NCI-H1417 treated with DMSO at 0.1 percent for 48 hours (cell line): ENCODE results near the gene ADAM10.
A peak's percentile ranks its signal among the peaks of the same experiment; 100 is the strongest.
"Not testable (repeated sequence)": the region's sequence is repeated elsewhere in the genome, so short reads cannot be mapped to it uniquely, and the experiment has no call there.

Source experiments
- DNase-seq: peaks from one replicate; lab custom pipeline; 2025; lab: John Stamatoyannopoulos, UW

Gene ADAM10

GRCh38 chr15:58749532-58750337, at the start of gene ADAM10:
TSS of gene ADAM10 (minus strand) at chr15:58749707. CDS start at chr15:58749534, 173 bp downstream.
- DNase-seq: peak; percentile 97

GRCh38 chr15:58797505-58797904, 48.0 kb upstream of the ADAM10 start:
- no peak for DNase-seq

- no peak for DNase-seq
Measured at GRCh38 chr15:58795825-58796224, 46.3 kb upstream of the ADAM10 start.

GRCh38 chr15:58793862-58794261, 44.4 kb upstream of the ADAM10 start:
- no peak for DNase-seq

- DNase-seq: no peak
Measured at GRCh38 chr15:58788056-58788710, 38.7 kb upstream of the ADAM10 start.

GRCh38 chr15:58785355-58785754, 35.8 kb upstream of the ADAM10 start:
- no peak for DNase-seq

- DNase-seq: no peak
Measured at GRCh38 chr15:58779554-58779953, 30.0 kb upstream of the ADAM10 start.

GRCh38 chr15:58777107-58777506, 27.6 kb upstream of the ADAM10 start:
- DNase-seq: no peak

- no peak for DNase-seq
Measured at GRCh38 chr15:58775402-58775801, 25.9 kb upstream of the ADAM10 start.

GRCh38 chr15:58773024-58773423, 23.5 kb upstream of the ADAM10 start:
- no peak for DNase-seq

- no peak for DNase-seq
Measured at GRCh38 chr15:58771621-58772250, 22.2 kb upstream of the ADAM10 start.

GRCh38 chr15:58770857-58771620, 21.5 kb upstream of the ADAM10 start, which contains the start of gene MINDY2:
TSS of gene MINDY2 (plus strand) at chr15:58771302. CDS start at chr15:58771396, 94 bp downstream.
- DNase-seq: peak; percentile 96

- no peak for DNase-seq
Measured at GRCh38 chr15:58770519-58770856, 21.0 kb upstream of the ADAM10 start.

- not testable (repeated sequence) for DNase-seq
Measured at GRCh38 chr15:58768601-58769004, 19.1 kb upstream of the ADAM10 start.

- DNase-seq: no peak
Measured at GRCh38 chr15:58766290-58766689, 16.8 kb upstream of the ADAM10 start.

- no peak for DNase-seq
Measured at GRCh38 chr15:58764468-58764867, 15.0 kb upstream of the ADAM10 start.

GRCh38 chr15:58762731-58763130, 13.2 kb upstream of the ADAM10 start:
- DNase-seq: peak; percentile 43

GRCh38 chr15:58762285-58762684, 12.8 kb upstream of the ADAM10 start:
- DNase-seq: no peak

GRCh38 chr15:58761010-58761388, 11.5 kb upstream of the ADAM10 start:
- DNase-seq: no peak

- no peak for DNase-seq
Measured at GRCh38 chr15:58760385-58761009, 11.0 kb upstream of the ADAM10 start.

GRCh38 chr15:58758141-58758540, 8.6 kb upstream of the ADAM10 start:
- no peak for DNase-seq

GRCh38 chr15:58755956-58756355, 6.4 kb upstream of the ADAM10 start:
- DNase-seq: no peak
